Kidney (tissue), 14 donors: ENCODE results near the gene EPHB3. TPM values are rescaled to one million over a fixed set of nuclear protein-coding genes. Genes with fewer than 3 reads are reported as not detected.
A peak's percentile ranks its signal among the peaks of the same experiment; 100 is the strongest.

Experiments
- DNase-seq, 5 donors: peaks; one replicate each; pipeline ENCODE4 v3.0.0-alpha.2; 2013 to 2020
- FAIRE-seq: peaks from 2 replicates; lab custom pipeline; 2012; peaks lifted over from hg19 to GRCh38; lab: Jason Lieb, UNC
- H3K27ac ChIP-seq, 2 donors: one replicate each; pipeline ENCODE4 v1.7.0; 2013; ENCODE audit warnings: low read depth in 2 of 2, low read length in 2 of 2, inconsistent platforms in 1 of 2
- H3K27me3 ChIP-seq: one replicate; pipeline ENCODE4 v1.7.1; 2013; ENCODE audit warnings: low read length, inconsistent platforms; ENCODE audit not compliant: control insufficient read depth, insufficient read depth
- H3K36me3 ChIP-seq, 3 donors: one replicate each; pipeline versions ENCODE4 v1.7.0 to v1.7.1; 2013; ENCODE audit warnings: low read length in 3 of 3, control low read depth in 1 of 3, inconsistent platforms in 1 of 3; ENCODE audit not compliant: insufficient read depth in 3 of 3, control insufficient read depth in 2 of 3
- H3K4me1 ChIP-seq, 3 donors: one replicate each; pipeline versions ENCODE4 v1.7.0 to v1.7.1; 2013; ENCODE audit warnings: low read length in 3 of 3, inconsistent platforms in 1 of 3, low read depth in 1 of 3; ENCODE audit not compliant: control insufficient read depth in 2 of 3, insufficient read depth in 2 of 3
- H3K4me3 ChIP-seq, 3 donors: one replicate each; pipeline versions ENCODE4 v1.7.0 to v1.8.1; 2013; ENCODE audit warnings: low read length in 3 of 3, control low read depth in 1 of 3, inconsistent platforms in 1 of 3
- H3K9ac ChIP-seq, 3 donors: one replicate each; pipeline versions ENCODE4 v1.7.0 to v1.7.1; 2013; ENCODE audit warnings: low read length in 3 of 3, control low read depth in 1 of 3, inconsistent platforms in 1 of 3
- H3K9me3 ChIP-seq, 3 donors: one replicate each; pipeline versions ENCODE4 v1.7.0 to v1.7.1; 2013; ENCODE audit warnings: low read length in 3 of 3, control low read depth in 1 of 3, inconsistent platforms in 1 of 3; ENCODE audit not compliant: control insufficient read depth in 2 of 3, insufficient read depth in 1 of 3
- CTCF ChIP-seq: IDR thresholded peaks from 3 replicates; pipeline ENCODE4 v1.5.1; 2012; ENCODE audit warnings: mild to moderate bottlenecking, moderate library complexity, borderline replicate concordance; ENCODE audit not compliant: insufficient read depth; ENCODE audit errors: extremely low read depth
- intact Hi-C: fragments of 100-400 bp; cut with DNase I; formaldehyde crosslinking; loops from one replicate; pipeline ENCODE4 v1.11.1; 2022
- polyA plus RNA-seq: library from polyadenylated mRNA; stranded (reverse); fragments of 350-450 nt; fragmentation: Illumina TruSeq; extraction: RNeasy Lipid Tissue Mini Kit (QIAGEN cat#74804); gene quantifications from one replicate; pipeline ENCODE4 v1.2.3, GENCODE V29; 2014; ENCODE audit warnings: low read depth, low replicate concordance; ENCODE audit not compliant: insufficient read depth
- total RNA-seq: library from RNA; stranded (reverse); fragmentation: NEBNext Ultra II Directional; extraction: Animal tissue kit (Norgen Biotek cat#: 25700); gene quantifications from one replicate; pipeline ENCODE4 v1.2.1, GENCODE V29; 2021
- donor health status: control.
- donor health status: control.
- donor health status: control.
- donor health status: control.
- donor health status: control.
- donor health status: DM: yes; HTN: yes; CAD: no.
- donor health status: Normal renal cell carcinoma (clear cell type).

EPHB3 gene
- total and polyA plus RNA-seq, 2 donors from 2014 or later: 1.4 to 3.8 TPM

GRCh38 chr3:184531626-184532280, 29.8 kb upstream of the EPHB3 start:
- Histone ChIP-seq H3K9me3 (no peaks in the 10 kb centered on the region), H3K4me1 (no peaks in the 10 kb centered on the region), H3K4me3 (no peak overlapping the region), H3K9ac (no peak overlapping the region), H3K27me3 (peaks cover 7% of the 10 kb centered on the region), H3K27ac (no peak overlapping the region), H3K36me3 (no peaks in the 10 kb centered on the region)
- FAIRE-seq (no peak), DNase-seq (peak in 2 of 5 donors; percentile 11 to 46)
- intact Hi-C loops: no loop called here
- TF ChIP-seq CTCF: no peak

- FAIRE-seq (no peak), DNase-seq (peak in 3 of 5 donors; percentile 19 to 43 (median 40))
- Histone ChIP-seq H3K4me1 (no peaks in the 10 kb centered on the region), H3K36me3 (no peaks in the 10 kb centered on the region), H3K27me3 (peaks cover 2% of the 10 kb centered on the region), H3K4me3 (no peak overlapping the region), H3K27ac (no peak overlapping the region), H3K9ac (no peak overlapping the region), H3K9me3 (no peaks in the 10 kb centered on the region)
- no peak for TF ChIP-seq CTCF
- intact Hi-C loops: no loop called here
Observed at GRCh38 chr3:184532940-184533732, 28.4 kb upstream of the EPHB3 start.

GRCh38 chr3:184537885-184538665, 23.5 kb upstream of the EPHB3 start:
- Histone ChIP-seq H3K9ac (no peak overlapping the region), H3K27ac (no peak overlapping the region), H3K27me3 (no peaks in the 10 kb centered on the region), H3K4me3 (no peak overlapping the region), H3K4me1 (no peaks in the 10 kb centered on the region), H3K9me3 (no peaks in the 10 kb centered on the region), H3K36me3 (no peaks in the 10 kb centered on the region)
- no peak for TF ChIP-seq CTCF
- FAIRE-seq (no peak), DNase-seq (no peak)
- intact Hi-C loops: no loop called here
